ENCODE measurements around the gene LRRC8D.

GRCh38 chr1:89975540-89976125, 154.8 kb downstream of the LRRC8D start:
- TF ChIP-seq MAX (IDR thresholded peaks at IDR 0.05) (no peak), ZNF274 (IDR thresholded peaks at IDR 0.05; ENCODE audit: low read depth, low read length) (no peak), SIN3A (IDR thresholded peaks at IDR 0.05; ENCODE audit: low read depth) (no peak), POLR2A (IDR thresholded peaks at IDR 0.05; ENCODE audit: borderline replicate concordance, extremely low read depth, insufficient read depth, insufficient read length) (no peak), YY1 (IDR thresholded peaks at IDR 0.05; ENCODE audit: extremely low read depth, insufficient replicate concordance, low read depth, low read length) (no peak), EZH2 (IDR thresholded peaks at IDR 0.05) (no peak), EZH2phosphoT487 (IDR thresholded peaks at IDR 0.05; ENCODE audit: borderline replicate concordance) (no peak), ATF3 (IDR thresholded peaks at IDR 0.05) (no peak), ELF1 (IDR thresholded peaks at IDR 0.05; ENCODE audit: borderline replicate concordance, low read depth) (no peak), ZBTB33 (IDR thresholded peaks at IDR 0.05; ENCODE audit: extremely low read depth, insufficient replicate concordance, low read length) (no peak), JUND (IDR thresholded peaks at IDR 0.05) (no peak), SRF (IDR thresholded peaks at IDR 0.05; ENCODE audit: low read depth) (no peak), EGR1 (IDR thresholded peaks at IDR 0.05; ENCODE audit: low read depth) (no peak)
- TF ChIP-seq, protein P1, sequence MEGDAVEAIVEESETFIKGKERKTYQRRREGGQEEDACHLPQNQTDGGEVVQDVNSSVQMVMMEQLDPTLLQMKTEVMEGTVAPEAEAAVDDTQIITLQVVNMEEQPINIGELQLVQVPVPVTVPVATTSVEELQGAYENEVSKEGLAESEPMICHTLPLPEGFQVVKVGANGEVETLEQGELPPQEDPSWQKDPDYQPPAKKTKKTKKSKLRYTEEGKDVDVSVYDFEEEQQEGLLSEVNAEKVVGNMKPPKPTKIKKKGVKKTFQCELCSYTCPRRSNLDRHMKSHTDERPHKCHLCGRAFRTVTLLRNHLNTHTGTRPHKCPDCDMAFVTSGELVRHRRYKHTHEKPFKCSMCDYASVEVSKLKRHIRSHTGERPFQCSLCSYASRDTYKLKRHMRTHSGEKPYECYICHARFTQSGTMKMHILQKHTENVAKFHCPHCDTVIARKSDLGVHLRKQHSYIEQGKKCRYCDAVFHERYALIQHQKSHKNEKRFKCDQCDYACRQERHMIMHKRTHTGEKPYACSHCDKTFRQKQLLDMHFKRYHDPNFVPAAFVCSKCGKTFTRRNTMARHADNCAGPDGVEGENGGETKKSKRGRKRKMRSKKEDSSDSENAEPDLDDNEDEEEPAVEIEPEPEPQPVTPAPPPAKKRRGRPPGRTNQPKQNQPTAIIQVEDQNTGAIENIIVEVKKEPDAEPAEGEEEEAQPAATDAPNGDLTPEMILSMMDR (IDR thresholded peaks at IDR 0.05 in 2 of 3, conservative IDR thresholded peaks at IDR 0.05 in 1 of 3; ENCODE audit: borderline replicate concordance in 1 of 3, insufficient read depth in 1 of 3, low read depth in 2 of 3, low read length in 2 of 3), result no peak

Measured in HCT116 (cell line).